Kidney (tissue), 14 donors: ENCODE measurements around the gene TNFRSF8. TPM values are rescaled to one million over a fixed set of nuclear protein-coding genes. Genes with fewer than 3 reads are reported as not detected.
A peak's percentile ranks its signal among the peaks of the same experiment; 100 is the strongest.

Experiments
- DNase-seq, 5 donors: peaks; one replicate each; pipeline ENCODE4 v3.0.0-alpha.2; 2013 to 2020
- FAIRE-seq: peaks from 2 replicates; lab custom pipeline; 2012; peaks lifted over from hg19 to GRCh38; lab: Jason Lieb, UNC
- H3K27ac ChIP-seq, 2 donors: one replicate each; pipeline ENCODE4 v1.7.0; 2013; ENCODE audit warnings: low read depth in 2 of 2, low read length in 2 of 2, inconsistent platforms in 1 of 2
- H3K27me3 ChIP-seq: one replicate; pipeline ENCODE4 v1.7.1; 2013; ENCODE audit warnings: low read length, inconsistent platforms; ENCODE audit not compliant: control insufficient read depth, insufficient read depth
- H3K36me3 ChIP-seq, 3 donors: one replicate each; pipeline versions ENCODE4 v1.7.0 to v1.7.1; 2013; ENCODE audit warnings: low read length in 3 of 3, control low read depth in 1 of 3, inconsistent platforms in 1 of 3; ENCODE audit not compliant: insufficient read depth in 3 of 3, control insufficient read depth in 2 of 3
- H3K4me1 ChIP-seq, 3 donors: one replicate each; pipeline versions ENCODE4 v1.7.0 to v1.7.1; 2013; ENCODE audit warnings: low read length in 3 of 3, inconsistent platforms in 1 of 3, low read depth in 1 of 3; ENCODE audit not compliant: control insufficient read depth in 2 of 3, insufficient read depth in 2 of 3
- H3K4me3 ChIP-seq, 3 donors: one replicate each; pipeline versions ENCODE4 v1.7.0 to v1.8.1; 2013; ENCODE audit warnings: low read length in 3 of 3, control low read depth in 1 of 3, inconsistent platforms in 1 of 3
- H3K9ac ChIP-seq, 3 donors: one replicate each; pipeline versions ENCODE4 v1.7.0 to v1.7.1; 2013; ENCODE audit warnings: low read length in 3 of 3, control low read depth in 1 of 3, inconsistent platforms in 1 of 3
- H3K9me3 ChIP-seq, 3 donors: one replicate each; pipeline versions ENCODE4 v1.7.0 to v1.7.1; 2013; ENCODE audit warnings: low read length in 3 of 3, control low read depth in 1 of 3, inconsistent platforms in 1 of 3; ENCODE audit not compliant: control insufficient read depth in 2 of 3, insufficient read depth in 1 of 3
- CTCF ChIP-seq: IDR thresholded peaks from 3 replicates; pipeline ENCODE4 v1.5.1; 2012; ENCODE audit warnings: mild to moderate bottlenecking, moderate library complexity, borderline replicate concordance; ENCODE audit not compliant: insufficient read depth; ENCODE audit errors: extremely low read depth
- intact Hi-C: fragments of 100-400 bp; cut with DNase I; formaldehyde crosslinking; loops from one replicate; pipeline ENCODE4 v1.11.1; 2022
- polyA plus RNA-seq: library from polyadenylated mRNA; stranded (reverse); fragments of 350-450 nt; fragmentation: Illumina TruSeq; extraction: RNeasy Lipid Tissue Mini Kit (QIAGEN cat#74804); gene quantifications from one replicate; pipeline ENCODE4 v1.2.3, GENCODE V29; 2014; ENCODE audit warnings: low read depth, low replicate concordance; ENCODE audit not compliant: insufficient read depth
- total RNA-seq: library from RNA; stranded (reverse); fragmentation: NEBNext Ultra II Directional; extraction: Animal tissue kit (Norgen Biotek cat#: 25700); gene quantifications from one replicate; pipeline ENCODE4 v1.2.1, GENCODE V29; 2021
- donor health status: control.
- donor health status: control.
- donor health status: control.
- donor health status: control.
- donor health status: control.
- donor health status: DM: yes; HTN: yes; CAD: no.
- donor health status: Normal renal cell carcinoma (clear cell type).

Gene TNFRSF8
- total and polyA plus RNA-seq, 2 donors from 2014 or later = 0.94 to 0.97 TPM

GRCh38 chr1:12177999-12178441 is 114.9 kb downstream of the TNFRSF8 start:
- TF ChIP-seq CTCF = no peak
- Histone ChIP-seq H3K9ac (peak overlapping the region in 1 of 3 donors; percentile 19), H3K4me1 (peaks cover 0 to 36% (median 0%) of the 10 kb centered on the region in 3 donors), H3K9me3 (no peaks in the 10 kb centered on the region), H3K27me3 (no peaks in the 10 kb centered on the region), H3K4me3 (no peak overlapping the region), H3K27ac (peak overlapping the region in 1 of 2 donors; percentile 60), H3K36me3 (no peaks in the 10 kb centered on the region)
- FAIRE-seq (no peak), DNase-seq (peak in 2 of 5 donors; percentile 39 to 88)
- intact Hi-C loops = no loop called here

GRCh38 chr1:12178511-12178910 is 115.4 kb downstream of the TNFRSF8 start:
- Histone ChIP-seq H3K27me3 (no peaks in the 10 kb centered on the region), H3K4me3 (no peak overlapping the region), H3K36me3 (no peaks in the 10 kb centered on the region), H3K9ac (no peak overlapping the region), H3K27ac (peak overlapping the region in 1 of 2 donors; percentile 60), H3K9me3 (no peaks in the 10 kb centered on the region), H3K4me1 (peaks cover 0 to 32% (median 0%) of the 10 kb centered on the region in 3 donors)
- FAIRE-seq (no peak), DNase-seq (no peak)
- TF ChIP-seq CTCF = no peak
- intact Hi-C loops = no loop called here

GRCh38 chr1:12179111-12179519 is 116.0 kb downstream of the TNFRSF8 start:
- no peak overlapping the region for H3K9ac ChIP-seq
- no peak overlapping the region for H3K4me3 ChIP-seq
- FAIRE-seq (no peak), DNase-seq (peak in 2 of 5 donors; percentile 31 to 37)
- intact Hi-C loops = no loop called here
- H3K9me3 ChIP-seq = no peaks in the 10 kb centered on the region
- no peaks in the 10 kb centered on the region for H3K36me3 ChIP-seq
- no peak for TF ChIP-seq CTCF
- H3K27me3 ChIP-seq = no peaks in the 10 kb centered on the region
- peak overlapping the region in 1 of 2 donors; percentile 53 for H3K27ac ChIP-seq
- H3K4me1 ChIP-seq = peaks cover 0 to 32% (median 0%) of the 10 kb centered on the region in 3 donors

- Histone ChIP-seq H3K4me3 (no peak overlapping the region), H3K27me3 (no peaks in the 10 kb centered on the region), H3K4me1 (peaks cover 0 to 33% (median 0%) of the 10 kb centered on the region in 3 donors), H3K27ac (peak overlapping the region in 1 of 2 donors; percentile 53), H3K9ac (no peak overlapping the region), H3K9me3 (no peaks in the 10 kb centered on the region), H3K36me3 (no peaks in the 10 kb centered on the region)
- no peak for TF ChIP-seq CTCF
- intact Hi-C loops = no loop called here
- DNase-seq (no peak), FAIRE-seq (no peak)
These were observed 116.6 kb downstream of the TNFRSF8 start for GRCh38 chr1:12179676-12180075.
